ENCODE measurements around the gene BFSP1.

The BFSP1 gene

GRCh38 chr20:17465236-17465635, 65.9 kb downstream of the BFSP1 start:
- no peak for DNase-seq (ENCODE audit: low read depth)

GRCh38 chr20:17463711-17464110, 67.5 kb downstream of the BFSP1 start:
- DNase-seq (ENCODE audit: low read depth) = no peak

- DNase-seq (ENCODE audit: low read depth) = no peak
Measured at GRCh38 chr20:17461941-17462340, 69.2 kb downstream of the BFSP1 start.

GRCh38 chr20:17460119-17460518, 71.1 kb downstream of the BFSP1 start:
- DNase-seq (ENCODE audit: low read depth) = no peak

- no peak for DNase-seq (ENCODE audit: low read depth)
Measured at GRCh38 chr20:17457588-17458190, 73.5 kb downstream of the BFSP1 start.

GRCh38 chr20:17457079-17457478, 74.1 kb downstream of the BFSP1 start:
- no peak for DNase-seq (ENCODE audit: low read depth)

- no peak for DNase-seq (ENCODE audit: low read depth)
Measured at GRCh38 chr20:17456279-17456678, 74.9 kb downstream of the BFSP1 start.

- DNase-seq (ENCODE audit: low read depth) = no peak
Measured at GRCh38 chr20:17453592-17453991, 77.6 kb downstream of the BFSP1 start.

- DNase-seq (ENCODE audit: low read depth) = no peak
Measured at GRCh38 chr20:17452441-17452840, 78.7 kb downstream of the BFSP1 start.

- DNase-seq (ENCODE audit: low read depth) = no peak
Measured at GRCh38 chr20:17449031-17449430, 82.1 kb downstream of the BFSP1 start.

GRCh38 chr20:17448071-17448470, 83.1 kb downstream of the BFSP1 start:
- no peak for DNase-seq (ENCODE audit: low read depth)

- DNase-seq (ENCODE audit: low read depth) = no peak
Measured at GRCh38 chr20:17446171-17446570, 85.0 kb downstream of the BFSP1 start.

GRCh38 chr20:17445543-17445942, 85.6 kb downstream of the BFSP1 start:
- DNase-seq (ENCODE audit: low read depth) = no peak

GRCh38 chr20:17444091-17444490, 87.1 kb downstream of the BFSP1 start:
- no peak for DNase-seq (ENCODE audit: low read depth)
